HEK293T (cell line): Measurements from ENCODE around the gene PNMA6A.
"Not testable (repeated sequence)": the region's sequence is repeated elsewhere in the genome, so short reads cannot be mapped to it uniquely, and the experiment has no call there.

Experiments used
- CTCF ChIA-PET: fragments of 350-600 bp; formaldehyde crosslinking; extraction: SDS; loops from one replicate; lab custom pipeline; 2021; ENCODE audit warnings: antibody characterized with exemption, inconsistent platforms; lab: Yijun Ruan, JAX
- POLR2A ChIA-PET: fragments of 350-600 bp; formaldehyde crosslinking; extraction: SDS; loops from one replicate; lab custom pipeline; 2020; ENCODE audit warnings: antibody characterized with exemption, inconsistent platforms; lab: Yijun Ruan, JAX
- DNase-seq: peaks from one replicate; pipeline ENCODE4 v3.0.0; 2012; ENCODE audit warnings: mixed read lengths; ENCODE audit errors: extremely low spot score
- ARNT ChIP-seq: fragments of 450-650 bp; IDR thresholded peaks from 2 replicates; pipeline ENCODE4 v1.6.1; 2017; ENCODE audit warnings: mild to moderate bottlenecking
- BHLHE40 ChIP-seq: fragments of 450-650 bp; IDR thresholded peaks from 2 replicates; pipeline ENCODE4 v1.6.1; 2016; ENCODE audit warnings: mild to moderate bottlenecking, moderate library complexity, borderline replicate concordance
- CTBP1 ChIP-seq: fragments of 450-650 bp; IDR thresholded peaks from 2 replicates; pipeline ENCODE4 v1.6.1; 2016; ENCODE audit warnings: borderline replicate concordance
- ELF4 ChIP-seq: fragments of 450-650 bp; IDR thresholded peaks from 2 replicates; pipeline ENCODE4 v1.6.1; 2017; ENCODE audit warnings: antibody characterized with exemption
- FOXA1 ChIP-seq: fragments of 450-650 bp; IDR thresholded peaks from 2 replicates; pipeline ENCODE4 v1.6.1; 2016; ENCODE audit warnings: mild to moderate bottlenecking
- FOXK2 ChIP-seq: fragments of 450-650 bp; IDR thresholded peaks from 2 replicates; pipeline ENCODE4 v1.6.1; 2016; ENCODE audit warnings: mild to moderate bottlenecking
- FOXM1 ChIP-seq: fragments of 450-650 bp; IDR thresholded peaks from 2 replicates; pipeline ENCODE4 v1.6.1; 2017; ENCODE audit warnings: mild to moderate bottlenecking, borderline replicate concordance
- HDGF ChIP-seq: fragments of 450-650 bp; IDR thresholded peaks from 2 replicates; pipeline ENCODE4 v1.6.1; 2017; ENCODE audit warnings: antibody characterized with exemption, borderline replicate concordance
- L3MBTL2 ChIP-seq: fragments of 450-650 bp; conservative IDR thresholded peaks from 2 replicates; pipeline ENCODE4 v1.6.1; 2016; ENCODE audit warnings: mild to moderate bottlenecking
- LEF1 ChIP-seq: fragments of 450-650 bp; IDR thresholded peaks from 2 replicates; pipeline ENCODE4 v1.6.1; 2017; ENCODE audit warnings: mild to moderate bottlenecking, borderline replicate concordance
- NFRKB ChIP-seq: fragments of 450-650 bp; IDR thresholded peaks from 2 replicates; pipeline ENCODE4 v1.6.1; 2016; ENCODE audit warnings: mild to moderate bottlenecking, moderate library complexity
- SP1 ChIP-seq: fragments of 450-650 bp; IDR thresholded peaks from 2 replicates; pipeline ENCODE4 v1.6.1; 2017
- SUZ12 ChIP-seq: fragments of 450-650 bp; IDR thresholded peaks from 2 replicates; pipeline ENCODE4 v1.6.1; 2016; ENCODE audit warnings: mild to moderate bottlenecking
- TARDBP ChIP-seq: fragments of 450-650 bp; IDR thresholded peaks from 2 replicates; pipeline ENCODE4 v1.6.1; 2016
- ZNF384 ChIP-seq: fragments of 450-650 bp; IDR thresholded peaks from 2 replicates; pipeline ENCODE4 v1.6.1; 2016
- TF ChIP-seq, protein P1 (sequence below): fragments of 450-650 bp; IDR thresholded peaks from 2 replicates; pipeline ENCODE4 v1.6.1; 2016

PNMA6A gene

DNA sequence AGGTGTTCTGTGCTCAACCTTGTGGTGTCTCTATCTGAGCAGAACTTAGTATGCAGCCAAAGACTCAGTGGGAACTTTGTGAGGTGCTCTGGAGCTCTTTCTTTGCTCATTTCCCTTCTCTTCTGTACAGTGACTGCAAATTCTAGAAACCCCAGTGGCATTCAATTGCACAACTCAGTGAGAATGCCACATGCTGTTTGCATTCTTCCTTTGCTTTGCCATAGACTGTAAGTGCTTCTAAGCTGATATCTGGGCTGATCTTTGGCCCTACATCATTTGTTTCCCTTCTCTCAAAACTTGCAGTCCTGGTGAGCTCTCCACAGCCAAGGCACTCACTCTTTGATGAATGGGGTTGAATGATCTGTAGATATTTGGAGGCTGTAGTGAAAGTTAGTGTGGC is 8.9 kb upstream of the PNMA6A start:
- ChIA-PET POLR2A (no interaction called here), CTCF (no interaction called here)
- TF ChIP-seq HDGF (no peak), L3MBTL2 (no peak), ARNT (no peak), FOXM1 (no peak), SP1 (no peak), SUZ12 (no peak), LEF1 (no peak), TARDBP (no peak), FOXK2 (no peak), ELF4 (no peak)
- TF ChIP-seq, protein P1, sequence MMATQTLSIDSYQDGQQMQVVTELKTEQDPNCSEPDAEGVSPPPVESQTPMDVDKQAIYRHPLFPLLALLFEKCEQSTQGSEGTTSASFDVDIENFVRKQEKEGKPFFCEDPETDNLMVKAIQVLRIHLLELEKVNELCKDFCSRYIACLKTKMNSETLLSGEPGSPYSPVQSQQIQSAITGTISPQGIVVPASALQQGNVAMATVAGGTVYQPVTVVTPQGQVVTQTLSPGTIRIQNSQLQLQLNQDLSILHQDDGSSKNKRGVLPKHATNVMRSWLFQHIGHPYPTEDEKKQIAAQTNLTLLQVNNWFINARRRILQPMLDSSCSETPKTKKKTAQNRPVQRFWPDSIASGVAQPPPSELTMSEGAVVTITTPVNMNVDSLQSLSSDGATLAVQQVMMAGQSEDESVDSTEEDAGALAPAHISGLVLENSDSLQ = no peak
- no peak for DNase-seq

DNA sequence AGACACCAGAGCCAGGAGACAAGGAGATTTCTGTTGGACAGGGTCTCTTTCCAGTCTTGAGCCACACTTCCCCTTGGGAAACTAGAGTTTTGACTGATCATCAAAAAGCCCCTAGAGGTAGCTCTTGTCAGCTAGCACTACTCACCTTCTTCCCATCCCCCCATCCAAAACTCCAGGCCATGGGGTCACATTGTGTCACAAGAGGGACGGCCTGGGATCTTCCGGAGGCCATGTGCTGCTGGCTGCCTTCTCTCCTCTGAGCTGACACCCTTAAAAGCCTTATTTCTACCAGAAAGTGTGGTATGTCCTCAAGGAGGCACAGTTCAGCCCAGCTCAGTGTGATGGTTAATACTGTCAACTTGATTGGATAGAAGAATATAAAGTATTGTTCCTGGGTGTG is 8.2 kb upstream of the PNMA6A start:
- ChIA-PET POLR2A (no interaction called here), CTCF (no interaction called here)
- TF ChIP-seq LEF1 = no peak
- TF ChIP-seq SUZ12 = no peak
- TF ChIP-seq, protein P1 = no peak
- TF ChIP-seq NFRKB = no peak
- no peak for TF ChIP-seq BHLHE40
- TF ChIP-seq ARNT = no peak
- TF ChIP-seq L3MBTL2 = no peak
- TF ChIP-seq CTBP1 = no peak
- TF ChIP-seq FOXK2 = no peak
- TF ChIP-seq FOXM1 = no peak
- TF ChIP-seq SP1 = no peak
- no peak for DNase-seq

DNA sequence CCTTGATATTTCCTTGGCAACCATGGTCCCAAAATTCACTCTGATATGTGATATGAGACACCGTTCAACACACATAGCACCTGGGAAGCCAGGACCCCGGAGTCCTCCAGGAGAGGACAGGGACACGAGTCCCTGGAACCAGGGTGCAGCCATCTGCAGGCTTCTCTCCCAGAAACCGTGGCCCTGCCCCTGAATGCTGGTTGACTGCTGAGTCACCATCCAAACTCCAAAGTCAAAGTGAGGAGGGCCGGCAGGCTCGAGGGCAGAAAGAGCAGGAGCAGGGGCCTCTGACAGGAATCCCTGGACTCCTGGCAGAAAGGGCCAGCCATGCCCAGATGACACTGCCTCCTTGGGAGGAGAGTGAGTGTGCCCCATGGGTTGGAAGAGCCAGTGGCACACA is 6.9 kb upstream of the PNMA6A start:
- ChIA-PET POLR2A (no interaction called here), CTCF (no interaction called here)
- TF ChIP-seq ELF4 = no peak
- no peak for TF ChIP-seq CTBP1
- TF ChIP-seq, protein P1 = no peak
- no peak for TF ChIP-seq SUZ12
- TF ChIP-seq ARNT = no peak
- no peak for TF ChIP-seq TARDBP
- TF ChIP-seq FOXA1 = no peak
- TF ChIP-seq FOXM1 = no peak
- TF ChIP-seq LEF1 = no peak
- no peak for TF ChIP-seq FOXK2
- TF ChIP-seq L3MBTL2 = no peak
- no peak for TF ChIP-seq HDGF
- no peak for TF ChIP-seq ZNF384
- TF ChIP-seq NFRKB = no peak
- no peak for TF ChIP-seq SP1
- no peak for DNase-seq

DNA sequence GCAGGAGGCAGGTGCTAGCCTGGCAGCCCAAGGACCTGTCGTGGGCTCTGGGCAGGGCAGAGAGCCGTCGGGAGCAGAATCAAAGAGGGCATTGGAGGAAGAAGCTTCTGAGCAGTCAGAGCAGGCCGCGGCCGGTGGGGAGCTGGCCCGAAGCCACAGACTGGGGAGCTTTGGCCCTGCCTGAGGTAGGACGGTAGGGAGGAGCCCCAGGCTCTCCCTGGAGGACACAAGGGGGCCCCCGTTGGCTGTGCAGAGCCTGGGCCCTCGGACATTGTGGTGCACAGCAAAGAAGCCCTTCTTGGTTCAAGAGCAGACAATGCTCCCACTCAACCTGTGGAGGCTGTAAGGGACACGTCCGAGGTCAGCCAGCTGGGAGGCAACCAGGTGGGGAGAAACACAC is 5.9 kb upstream of the PNMA6A start:
- CTCF ChIA-PET, DNase-seq, POLR2A ChIA-PET: not testable (repeated sequence)

DNA sequence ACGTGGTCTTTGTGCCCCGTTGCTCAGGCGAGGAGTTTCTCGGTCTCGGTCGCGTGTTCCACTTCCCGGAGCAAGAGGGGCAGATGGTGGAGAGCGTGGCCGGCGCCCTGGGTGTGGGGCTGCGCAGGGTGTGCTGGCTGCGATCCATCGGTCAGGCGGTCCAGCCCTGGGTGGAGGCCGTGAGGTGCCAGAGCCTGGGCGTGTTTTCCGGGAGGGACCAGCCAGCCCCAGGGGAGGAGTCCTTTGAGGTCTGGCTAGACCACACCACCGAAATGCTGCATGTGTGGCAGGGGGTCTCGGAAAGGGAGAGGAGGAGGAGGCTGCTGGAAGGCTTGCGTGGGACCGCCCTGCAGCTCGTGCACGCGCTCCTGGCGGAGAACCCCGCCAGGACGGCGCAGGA is 1.1 kb downstream of the PNMA6A start:
- CTCF ChIA-PET, DNase-seq, POLR2A ChIA-PET: not testable (repeated sequence)

DNA sequence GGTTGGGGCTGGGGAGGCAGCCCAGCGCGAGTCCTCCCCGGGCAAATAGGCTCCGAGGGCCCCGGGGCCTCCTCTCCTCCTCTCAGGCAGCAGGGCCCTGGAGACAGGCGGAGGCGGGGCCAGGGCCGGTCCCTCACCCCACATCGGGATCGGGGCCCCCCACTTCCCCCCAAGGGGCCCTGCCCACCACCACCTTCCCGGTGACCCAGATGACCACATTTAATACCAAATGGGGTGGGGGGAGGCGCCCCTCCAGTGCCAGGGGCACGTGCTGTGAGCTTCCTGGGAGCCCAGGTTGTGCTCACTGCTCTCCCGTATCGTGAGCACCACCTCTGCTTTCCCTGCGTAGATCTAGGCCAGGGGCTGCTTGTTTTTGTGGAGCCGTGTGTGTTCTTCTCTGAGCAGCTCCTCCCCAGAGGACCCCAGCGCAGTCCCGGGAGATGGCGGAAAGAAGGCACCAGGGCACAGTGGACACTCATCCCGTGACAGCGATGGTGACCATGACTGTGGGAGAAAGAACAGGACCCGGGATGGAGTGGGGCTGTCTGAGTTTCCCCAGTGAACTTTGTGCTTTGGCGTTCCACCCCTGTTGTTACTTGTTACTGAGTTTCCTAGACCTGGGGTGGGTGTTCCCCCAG is 2.1 kb downstream of the PNMA6A start:
- no peak for DNase-seq
- ChIA-PET POLR2A (no interaction called here), CTCF (no interaction called here)
- TF ChIP-seq SP1 (no peak), FOXA1 (no peak), LEF1 (no peak), ARNT (no peak), TARDBP (no peak), L3MBTL2 (no peak), BHLHE40 (no peak), HDGF (no peak), ELF4 (no peak), SUZ12 (no peak), CTBP1 (no peak), ZNF384 (no peak), FOXM1 (no peak), NFRKB (no peak), FOXK2 (no peak)
- TF ChIP-seq, protein P1 = no peak
